NOMO-1 (cell line): Measurements from ENCODE around the gene WNT9B.

Experiments used
- DNase-seq, 2 experiments: peaks; one replicate each; lab custom pipeline; 2025; ENCODE audit not compliant: unreplicated experiment in 2 of 2; lab: John Stamatoyannopoulos, UW

The WNT9B gene

DNA sequence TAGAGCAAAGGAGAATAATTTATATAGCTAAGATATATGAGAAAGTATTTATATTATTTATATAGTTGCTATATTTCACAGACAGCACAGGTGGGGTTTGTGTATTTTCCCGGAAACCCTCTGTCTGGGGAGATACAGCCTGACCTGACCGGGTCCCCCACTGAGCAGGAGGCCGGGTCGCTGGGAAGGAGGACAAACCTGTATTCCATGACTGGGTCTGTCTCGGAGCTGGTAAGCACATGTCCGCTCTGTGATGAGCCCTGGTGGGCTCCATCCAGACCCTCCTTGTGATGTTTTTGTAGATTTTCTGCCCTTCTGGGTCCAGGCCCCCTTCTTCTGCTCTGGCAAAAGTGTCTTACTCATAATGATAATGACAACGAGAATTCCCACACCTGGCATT is 27.7 kb downstream of the WNT9B start:
- DNase-seq = no peak

GRCh38 chr17:46881015-46881414 is 29.6 kb downstream of the WNT9B start:
- no peak for DNase-seq

- DNase-seq = no peak
Measured at GRCh38 chr17:46882666-46883065, 31.3 kb downstream of the WNT9B start.

DNA sequence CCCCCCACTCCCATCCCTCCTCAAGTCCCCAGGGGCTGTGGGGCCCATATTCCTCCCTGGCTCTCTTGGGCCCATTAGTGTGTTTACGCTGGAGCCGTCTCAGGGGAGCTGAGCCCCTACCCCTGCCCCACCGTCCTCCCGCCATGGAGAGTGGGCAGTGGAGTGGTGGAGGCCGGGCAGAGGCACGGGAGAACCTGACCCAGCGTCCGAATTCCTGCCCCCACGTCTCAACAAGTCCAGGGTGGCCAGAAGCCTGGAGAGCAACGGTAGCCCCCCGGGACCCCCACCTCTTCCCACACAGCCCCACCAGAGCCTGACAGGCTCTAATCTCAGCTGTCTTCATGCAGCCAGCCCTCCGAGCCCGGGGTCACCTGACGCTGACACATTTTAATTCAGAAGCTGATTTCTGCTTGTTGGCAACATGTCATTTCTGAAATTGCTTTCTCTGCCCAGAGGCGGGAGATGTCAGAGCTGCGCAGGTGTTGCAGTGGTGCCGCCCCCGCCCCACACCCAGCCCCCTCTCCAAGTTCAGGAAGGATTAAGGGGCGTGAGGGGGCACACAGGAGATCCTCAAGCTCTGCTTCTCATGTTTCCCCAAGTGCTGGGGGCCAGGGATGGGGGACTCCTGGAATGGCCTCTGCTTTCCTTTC is 32.6 kb downstream of the WNT9B start:
- no peak for DNase-seq

- DNase-seq = no peak
Measured at GRCh38 chr17:46884552-46884951, 33.2 kb downstream of the WNT9B start.

DNA sequence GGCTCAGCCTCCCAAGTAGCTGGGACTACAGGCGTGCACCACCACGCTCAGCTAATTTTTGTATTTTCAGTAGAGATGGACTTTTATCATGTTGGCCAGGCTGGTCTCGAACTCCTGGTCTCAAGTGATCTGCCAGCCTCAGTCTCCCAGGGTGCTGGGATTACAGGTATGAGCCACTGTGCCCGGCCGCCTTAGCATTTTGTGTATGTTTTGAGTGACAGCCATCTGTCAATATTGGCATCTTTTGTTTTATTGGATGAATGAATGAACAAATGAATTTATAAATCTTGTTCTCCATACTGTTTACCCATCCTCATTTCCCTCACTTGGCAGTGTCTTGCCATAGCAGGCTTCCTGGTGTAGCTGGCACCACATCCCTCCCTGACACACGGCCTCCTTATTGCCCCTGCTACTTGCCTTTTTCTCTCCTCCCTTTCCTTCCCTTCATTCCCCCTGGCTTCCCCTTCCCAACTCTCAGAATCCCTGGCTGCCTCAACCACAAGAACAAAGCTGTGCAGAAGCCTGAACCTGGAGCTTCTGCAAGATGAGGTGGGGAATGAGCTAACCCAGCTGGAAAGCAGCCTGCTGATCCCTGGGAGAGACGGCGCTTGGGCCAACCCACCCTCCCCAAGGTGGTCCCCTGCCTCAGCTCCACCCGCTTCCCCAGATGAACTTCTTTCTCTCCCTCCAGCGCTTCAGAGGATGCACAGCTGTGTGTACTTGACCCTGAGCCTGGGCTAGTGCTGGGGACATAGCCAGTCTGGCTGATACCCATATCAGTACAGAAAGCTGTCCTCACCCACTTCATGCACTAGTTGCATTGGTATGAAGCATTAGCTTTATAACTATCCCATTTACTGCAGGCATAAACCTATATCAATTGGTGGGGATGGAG is 34.3 kb downstream of the WNT9B start:
- DNase-seq = no peak

DNA sequence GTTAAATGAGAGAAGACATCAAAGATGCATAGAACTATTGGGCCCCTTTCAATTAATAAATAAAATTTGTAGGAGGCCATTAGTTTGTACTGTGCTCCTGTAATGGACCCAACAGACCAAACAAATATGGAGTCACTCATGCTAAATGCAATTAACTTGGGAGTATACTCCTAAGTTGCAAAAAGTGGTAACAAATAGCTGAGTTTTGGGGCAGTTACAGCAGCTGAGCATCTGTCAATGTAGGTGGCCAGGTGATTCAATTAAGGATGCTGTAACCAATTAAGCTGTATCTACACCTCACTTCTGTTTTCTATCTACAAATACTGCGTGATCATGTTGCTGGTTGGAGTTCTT is 34.9 kb downstream of the WNT9B start:
- DNase-seq = no peak

DNA sequence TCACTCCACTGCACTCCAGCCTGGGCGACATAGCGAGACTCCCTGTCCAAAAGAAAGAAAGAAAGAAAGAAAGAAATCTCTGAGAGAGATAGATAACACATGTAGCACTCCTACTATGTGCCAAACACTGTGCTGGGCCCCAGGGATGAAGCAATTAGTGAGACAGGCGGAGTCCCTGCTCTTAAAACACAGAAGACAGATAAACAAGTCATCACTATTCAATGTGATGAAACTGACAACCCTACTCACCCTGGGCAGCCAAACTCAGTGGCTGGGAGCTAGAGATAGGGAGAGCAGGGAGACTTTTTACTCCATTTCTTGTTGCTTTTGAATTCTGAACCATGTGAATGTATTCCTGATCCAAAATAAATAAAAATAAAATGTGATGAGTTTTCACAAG is 36.3 kb downstream of the WNT9B start:
- DNase-seq = no peak

DNA sequence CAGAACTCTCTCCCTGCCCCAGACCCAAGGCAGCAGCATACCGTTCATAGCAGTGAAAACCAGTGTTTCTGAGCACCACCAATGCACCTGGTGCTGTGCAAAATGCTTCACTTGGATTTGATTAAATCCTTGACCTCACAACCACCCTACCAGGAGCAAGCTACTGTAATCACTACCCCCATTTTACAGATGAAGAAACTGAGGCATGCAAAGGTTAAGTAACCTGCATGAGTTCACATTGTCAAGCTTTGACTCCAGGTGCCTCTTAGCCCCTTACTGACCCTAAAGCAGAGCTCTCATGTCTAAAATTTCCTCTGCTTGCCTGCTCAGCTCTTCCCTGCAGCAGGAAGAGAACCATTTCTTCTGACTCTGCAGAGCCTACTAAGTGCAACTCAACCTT is 37.3 kb downstream of the WNT9B start:
- no peak for DNase-seq

- no peak for DNase-seq
Measured at GRCh38 chr17:46889519-46889918, 38.1 kb downstream of the WNT9B start.

DNA sequence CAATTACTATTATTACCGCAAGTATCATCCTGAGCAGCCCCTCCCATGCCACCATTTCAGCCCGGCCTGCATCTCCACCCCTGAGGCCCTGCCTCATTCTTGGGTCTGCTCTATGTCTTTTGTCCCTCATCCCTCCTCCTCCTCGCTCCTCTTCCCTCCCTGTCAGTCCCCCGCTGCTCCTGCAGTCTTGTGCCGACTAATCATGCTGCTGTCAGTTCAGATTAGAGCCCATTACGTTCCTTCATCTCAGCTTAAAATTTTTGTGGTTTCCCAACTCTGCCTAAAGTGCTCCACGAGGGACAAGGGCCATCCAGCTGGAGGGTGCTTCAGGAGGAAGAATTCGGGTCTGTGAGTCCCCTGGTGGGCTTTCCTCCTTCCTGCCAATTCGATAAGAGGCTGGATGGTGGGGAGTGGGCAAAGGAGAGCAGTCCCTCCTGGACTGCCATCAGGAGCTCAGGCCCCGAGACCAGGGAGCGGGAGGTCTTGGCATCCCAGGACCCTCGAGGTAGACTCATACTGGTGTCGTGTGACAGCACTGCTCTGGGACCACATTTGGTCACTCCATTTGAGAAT is 38.7 kb downstream of the WNT9B start:
- no peak for DNase-seq

DNA sequence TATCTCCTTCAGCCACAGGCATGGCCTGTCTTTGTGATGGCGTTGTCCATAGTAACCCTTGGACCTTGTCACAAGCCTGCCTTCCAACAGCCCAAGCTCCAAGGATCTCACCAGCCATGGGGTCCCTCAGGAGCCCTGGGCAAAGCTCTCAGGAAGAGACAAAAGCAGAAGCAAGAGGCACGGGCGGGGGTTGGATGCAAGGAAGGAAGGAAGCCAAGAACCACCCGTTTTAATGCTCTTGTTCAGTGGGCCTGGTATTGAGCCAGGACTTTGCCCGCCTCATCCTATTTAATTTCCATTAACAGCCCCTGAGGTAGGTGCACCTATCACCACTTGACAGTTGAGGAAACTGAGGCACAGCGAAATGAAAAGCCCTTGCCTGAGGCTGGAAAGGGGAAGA is 39.3 kb downstream of the WNT9B start:
- DNase-seq = no peak

DNA sequence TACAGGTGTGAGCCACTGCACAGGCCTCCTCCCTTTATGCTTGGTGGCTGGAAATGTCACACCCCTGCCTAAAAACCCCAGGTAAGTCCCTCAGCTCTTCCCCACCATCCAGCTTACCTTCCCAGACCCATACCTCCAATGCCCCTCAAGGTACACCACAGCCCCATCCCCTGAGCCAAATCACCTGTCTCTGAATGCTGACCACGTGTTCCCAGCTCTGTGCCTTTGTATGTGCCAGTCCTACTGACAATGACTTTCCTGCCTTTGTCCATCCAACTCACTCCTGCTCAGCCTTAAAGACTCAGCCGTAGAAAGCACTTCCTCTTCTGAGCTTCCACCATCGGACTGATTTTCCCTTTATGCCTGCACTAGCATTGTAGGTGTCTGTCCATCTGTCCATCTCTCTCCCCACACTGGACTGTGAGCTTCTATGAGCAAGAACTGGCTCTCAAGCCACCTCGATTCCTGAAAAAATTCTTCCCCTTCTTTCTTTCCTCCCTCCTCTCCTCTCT is 40.9 kb downstream of the WNT9B start:
- DNase-seq = no peak

GRCh38 chr17:46894024-46894423 is 42.6 kb downstream of the WNT9B start:
- no peak for DNase-seq

GRCh38 chr17:46894476-46895151 is 43.2 kb downstream of the WNT9B start:
- DNase-seq = no peak

DNA sequence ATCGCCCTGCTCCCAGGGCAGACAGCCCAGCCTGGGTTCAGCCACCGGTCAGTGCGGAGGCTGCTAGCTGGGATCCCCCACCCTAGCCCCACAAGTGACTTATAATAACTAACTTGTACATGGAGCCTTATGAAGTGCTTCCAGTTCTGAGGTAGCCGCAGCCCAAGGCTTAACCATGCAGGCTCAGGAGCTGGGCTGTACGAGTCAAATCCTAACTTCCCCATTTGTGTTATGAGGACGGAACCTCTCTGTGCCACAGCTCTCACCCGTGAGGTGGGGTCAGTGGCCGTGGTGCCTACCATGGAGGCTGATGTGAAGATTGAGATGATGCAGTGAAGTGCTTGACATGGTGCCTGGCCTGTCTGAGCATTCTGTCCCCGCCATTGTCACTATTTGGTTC is 43.8 kb downstream of the WNT9B start:
- DNase-seq = peak in 1 of 2 experiments; percentile 2

DNA sequence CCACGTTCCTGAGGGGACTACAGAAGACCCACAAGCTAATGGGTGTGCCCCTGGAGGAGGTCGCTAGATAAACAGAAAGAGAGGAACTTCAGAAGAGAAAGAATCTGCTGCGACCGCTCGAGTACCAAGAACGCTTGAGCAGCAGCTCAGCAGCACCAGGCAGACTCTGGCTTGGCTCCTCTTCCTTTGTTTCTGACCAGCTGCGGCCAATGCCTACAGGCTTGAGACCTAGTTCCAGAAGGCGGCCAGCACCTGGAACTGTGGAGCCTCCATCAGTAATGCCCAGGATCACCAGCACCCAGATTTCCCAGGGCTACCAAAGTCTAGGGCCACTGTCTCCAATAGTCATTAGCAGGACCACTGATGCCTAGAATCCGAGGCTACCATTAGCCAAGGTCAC is 45.6 kb downstream of the WNT9B start:
- DNase-seq = no peak

DNA sequence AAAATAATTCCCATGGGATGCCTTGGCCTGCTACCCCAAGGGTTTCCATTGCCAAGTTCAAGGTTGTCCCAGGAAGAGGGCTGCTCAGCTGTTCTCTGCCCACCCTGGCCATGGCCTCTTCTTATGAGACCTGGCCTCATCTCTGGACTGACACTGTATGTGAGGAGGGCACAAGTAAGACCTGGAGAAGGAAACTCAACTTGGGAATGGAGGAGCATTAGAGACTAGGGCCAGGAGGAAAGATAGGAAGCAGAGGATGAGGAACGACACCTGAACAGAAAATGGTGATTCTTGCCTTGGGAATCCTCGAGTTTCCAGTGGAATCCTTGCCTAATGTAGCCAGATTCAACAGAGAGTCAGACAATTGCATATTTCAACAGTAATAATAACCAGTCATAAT is 47.0 kb downstream of the WNT9B start:
- no peak for DNase-seq

DNA sequence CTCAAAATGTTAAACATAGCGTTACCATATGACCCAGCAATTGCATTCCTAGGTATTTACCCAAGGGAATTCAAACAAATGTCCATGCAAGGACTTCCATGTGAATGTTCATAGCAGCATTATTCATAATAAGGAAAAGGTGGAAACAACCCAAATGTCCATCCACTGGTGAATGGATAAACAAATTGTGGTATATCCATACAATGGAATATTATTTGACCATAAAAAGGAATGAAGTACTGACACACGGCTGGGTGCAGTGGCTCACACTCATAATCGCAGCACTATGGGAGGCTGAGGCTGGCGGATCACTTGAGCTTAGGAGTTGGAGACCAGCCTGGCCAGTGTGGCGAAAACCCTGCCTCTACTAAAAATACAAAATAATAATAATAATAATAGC is 47.5 kb downstream of the WNT9B start:
- no peak for DNase-seq

DNA sequence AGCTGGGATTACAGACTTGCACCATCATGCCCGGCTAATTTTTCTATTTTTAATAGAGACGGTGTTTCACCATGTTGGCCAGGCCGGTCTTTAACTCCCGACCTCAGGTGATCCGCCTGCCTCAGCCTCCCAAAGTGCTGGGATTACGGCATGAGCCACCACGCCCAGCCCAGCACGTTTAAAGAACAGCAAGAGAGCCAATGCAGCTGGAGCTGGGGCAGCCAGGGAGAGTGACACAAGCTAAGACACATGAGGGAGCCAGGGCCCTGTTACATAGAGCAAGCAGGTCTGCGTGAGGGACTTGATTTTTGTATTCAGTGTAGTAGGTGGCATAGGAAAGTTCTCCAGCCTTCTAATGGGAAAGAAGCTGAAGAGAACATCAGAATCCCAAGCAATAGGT is 49.9 kb downstream of the WNT9B start:
- no peak for DNase-seq
